ENCODE results near the gene FSCN2. TPM values are rescaled to one million over a fixed set of nuclear protein-coding genes. Genes with fewer than 3 reads are reported as not detected.

FSCN2 gene
- total RNA-seq, 6 experiments from 2014 or later = 0.22 TPM; not detected in 5

DNA sequence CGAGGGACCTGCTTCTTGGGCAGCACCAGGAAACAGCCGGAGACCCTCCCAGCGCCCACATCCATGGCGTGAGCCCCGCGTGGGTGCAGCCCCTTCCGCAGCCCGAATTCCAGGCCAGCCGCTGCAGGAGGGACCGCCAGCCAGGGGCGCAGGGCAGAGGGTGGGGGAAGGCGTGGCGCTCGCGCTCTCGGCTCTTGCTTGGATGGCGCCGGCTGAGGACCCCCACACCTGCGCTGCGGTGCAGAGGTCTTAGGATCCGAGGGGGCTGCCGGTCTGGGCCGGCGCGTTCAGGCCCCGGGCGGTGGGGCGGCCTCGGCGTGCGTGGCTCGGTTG is 44.3 kb upstream of the FSCN2 start:
- H3K27me3 ChIP-seq = no peaks in the 10 kb centered on the region
- H3K9me3 ChIP-seq = no peaks in the 10 kb centered on the region
- WGBS (ENCODE audit: insufficient coverage, low coverage, low lambda C conversion rate, missing lambda C conversion rate) = 10% methylated on average over 6 of the region's 32 CpGs
- peaks cover 0 to 14% (median 0%) of the 10 kb centered on the region in 4 donors for H3K4me1 ChIP-seq
- DNase-seq (no peak), ATAC-seq (no peak)
- no peak for TF ChIP-seq POLR2A (IDR thresholded peaks at IDR 0.05)
- TF ChIP-seq, protein P1, sequence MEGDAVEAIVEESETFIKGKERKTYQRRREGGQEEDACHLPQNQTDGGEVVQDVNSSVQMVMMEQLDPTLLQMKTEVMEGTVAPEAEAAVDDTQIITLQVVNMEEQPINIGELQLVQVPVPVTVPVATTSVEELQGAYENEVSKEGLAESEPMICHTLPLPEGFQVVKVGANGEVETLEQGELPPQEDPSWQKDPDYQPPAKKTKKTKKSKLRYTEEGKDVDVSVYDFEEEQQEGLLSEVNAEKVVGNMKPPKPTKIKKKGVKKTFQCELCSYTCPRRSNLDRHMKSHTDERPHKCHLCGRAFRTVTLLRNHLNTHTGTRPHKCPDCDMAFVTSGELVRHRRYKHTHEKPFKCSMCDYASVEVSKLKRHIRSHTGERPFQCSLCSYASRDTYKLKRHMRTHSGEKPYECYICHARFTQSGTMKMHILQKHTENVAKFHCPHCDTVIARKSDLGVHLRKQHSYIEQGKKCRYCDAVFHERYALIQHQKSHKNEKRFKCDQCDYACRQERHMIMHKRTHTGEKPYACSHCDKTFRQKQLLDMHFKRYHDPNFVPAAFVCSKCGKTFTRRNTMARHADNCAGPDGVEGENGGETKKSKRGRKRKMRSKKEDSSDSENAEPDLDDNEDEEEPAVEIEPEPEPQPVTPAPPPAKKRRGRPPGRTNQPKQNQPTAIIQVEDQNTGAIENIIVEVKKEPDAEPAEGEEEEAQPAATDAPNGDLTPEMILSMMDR (IDR thresholded peaks at IDR 0.05) = no peak
- no peaks in the 10 kb centered on the region for H3K36me3 ChIP-seq
- peak overlapping the region; percentile 7 to 37 (median 23) for H3K4me3 ChIP-seq
- no peak overlapping the region for H3K27ac ChIP-seq
- intact Hi-C loops (cut with DNase I) = loop anchor here (5.0 to 10.0 kb wide), 3 partner anchors 99 to 232 kb away; no protein-coding TSS in a partner anchor

DNA sequence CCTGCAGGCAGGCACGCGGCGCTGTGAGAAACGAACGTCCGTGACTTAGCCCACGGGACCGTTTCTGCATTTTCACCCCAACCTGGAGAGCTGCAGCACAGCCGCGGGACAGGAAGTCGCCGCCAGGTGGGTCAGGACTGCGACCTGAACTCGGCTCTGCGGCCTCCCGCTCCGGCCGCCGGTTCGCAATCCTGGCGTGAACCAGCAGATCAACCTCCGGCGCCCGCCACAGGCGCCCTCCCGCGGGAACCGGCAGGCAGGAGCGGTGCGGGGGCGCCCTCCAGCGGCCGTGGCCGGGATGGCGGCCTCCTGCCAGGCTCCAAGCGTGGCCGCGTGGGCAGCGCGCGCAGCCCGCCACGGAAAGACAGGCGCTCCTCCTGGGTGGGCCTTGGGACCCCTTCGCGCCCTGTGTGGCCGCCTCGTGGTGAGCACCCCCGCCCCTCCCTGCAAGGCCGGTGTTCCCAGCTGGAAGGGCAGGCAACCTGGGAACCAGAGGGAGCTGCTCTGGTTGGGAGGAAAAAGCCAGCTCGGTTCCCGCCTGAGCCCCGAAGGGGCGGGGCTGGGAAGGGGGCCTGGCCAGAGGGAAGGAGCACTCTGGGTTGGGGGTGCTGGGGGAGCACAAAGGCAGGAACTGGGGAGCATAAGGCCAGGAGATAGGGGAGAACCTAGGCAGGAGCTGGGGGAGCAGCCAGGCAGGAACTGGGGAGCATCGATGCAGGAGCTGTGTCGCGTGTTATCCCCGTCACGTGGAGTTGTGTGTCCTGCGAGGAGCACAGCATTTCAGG is 43.8 kb upstream of the FSCN2 start:
- peak; percentile 90 to 92 (median 92) for DNase-seq
- H3K4me3 ChIP-seq = peak overlapping the region; percentile 7 to 37 (median 23)
- no peaks in the 10 kb centered on the region for H3K27me3 ChIP-seq
- H3K27ac ChIP-seq = no peak overlapping the region
- intact Hi-C loops (cut with DNase I) = loop anchor here (5.0 to 10.0 kb wide), 3 partner anchors 100 to 232 kb away; no protein-coding TSS in a partner anchor
- peaks cover 0 to 14% (median 0%) of the 10 kb centered on the region in 4 donors for H3K4me1 ChIP-seq
- no peaks in the 10 kb centered on the region for H3K9me3 ChIP-seq
- peak; percentile 85 to 94 (median 88) for ATAC-seq
- TF ChIP-seq, protein P1 (IDR thresholded peaks at IDR 0.05) = peak; percentile 97 to 100 (median 100)
- TF ChIP-seq POLR2A (IDR thresholded peaks at IDR 0.05) = no peak
- whole genome bisulfite sequencing (ENCODE audit: insufficient coverage, low coverage, low lambda C conversion rate, missing lambda C conversion rate) = 0% methylated on average over 13 of the region's 60 CpGs
- no peaks in the 10 kb centered on the region for H3K36me3 ChIP-seq

DNA sequence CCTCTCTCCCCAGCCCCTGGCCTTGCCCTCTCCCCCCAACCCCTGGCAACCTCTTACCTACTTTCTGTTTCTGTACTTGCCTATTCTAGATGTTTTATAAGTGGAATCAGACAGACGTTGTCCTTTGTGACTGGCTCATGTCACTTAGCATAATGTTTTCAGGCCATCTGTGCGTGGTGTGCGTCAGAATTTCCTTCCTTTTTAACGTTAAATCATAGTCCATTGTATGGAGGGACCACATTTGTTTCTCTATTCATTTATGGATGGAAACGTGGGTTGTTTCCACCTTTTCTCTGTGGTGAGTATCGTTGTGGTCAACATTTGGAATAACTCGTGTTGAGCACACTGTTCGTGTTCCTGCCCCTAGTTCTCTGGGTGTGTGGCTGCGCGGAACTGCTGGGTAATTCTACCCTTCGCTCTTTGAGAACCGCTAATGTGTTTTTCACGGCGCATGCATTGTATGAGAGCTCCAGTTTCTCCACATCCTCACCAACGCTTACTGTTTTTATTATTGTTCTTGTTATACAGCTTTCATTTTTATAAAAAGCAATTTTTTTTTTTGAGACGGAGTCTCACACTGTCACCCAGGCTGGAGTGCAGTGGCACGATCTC is 41.9 kb upstream of the FSCN2 start:
- DNase-seq = no peak
- intact Hi-C loops (cut with DNase I) = loop anchor here (10.0 kb wide), 2 partner anchors 102 to 202 kb away; no protein-coding TSS in a partner anchor
- no peaks in the 10 kb centered on the region for H3K27me3 ChIP-seq
- WGBS (ENCODE audit: insufficient coverage, low coverage, low lambda C conversion rate, missing lambda C conversion rate) = 57% methylated on average over 14 of the region's 17 CpGs
- H3K9me3 ChIP-seq = no peaks in the 10 kb centered on the region
- H3K4me3 ChIP-seq = no peak overlapping the region
- no peak for ATAC-seq
- no peaks in the 10 kb centered on the region for H3K36me3 ChIP-seq
- H3K27ac ChIP-seq = no peak overlapping the region
- H3K4me1 ChIP-seq = peaks cover 0 to 14% (median 0%) of the 10 kb centered on the region in 4 donors
- TF ChIP-seq POLR2A (IDR thresholded peaks at IDR 0.05) = no peak

- H3K4me1 ChIP-seq = peaks cover 0 to 14% (median 0%) of the 10 kb centered on the region in 4 donors
- intact Hi-C loops (cut with DNase I) = loop anchor here (10.0 kb wide), 2 partner anchors 102 to 202 kb away; no protein-coding TSS in a partner anchor
- no peaks in the 10 kb centered on the region for H3K27me3 ChIP-seq
- DNase-seq = no peak
- H3K27ac ChIP-seq = no peak overlapping the region
- no peaks in the 10 kb centered on the region for H3K9me3 ChIP-seq
- H3K36me3 ChIP-seq = no peaks in the 10 kb centered on the region
- TF ChIP-seq, protein P1 (IDR thresholded peaks at IDR 0.05) = no peak
- TF ChIP-seq POLR2A (IDR thresholded peaks at IDR 0.05) = no peak
- 78% methylated on average over 10 of the region's 10 CpGs for WGBS (ENCODE audit: insufficient coverage, low coverage, low lambda C conversion rate, missing lambda C conversion rate)
- no peak for ATAC-seq
- peak overlapping the region in 1 of 3 donors; percentile 75 for H3K4me3 ChIP-seq
These were observed 41.1 kb upstream of the FSCN2 start for GRCh38 chr17:81487089-81487486.
